ENCODE data around the gene FOXE3.
"Not testable (repeated sequence)": the region's sequence is repeated elsewhere in the genome, so short reads cannot be mapped to it uniquely, and the experiment has no call there.

Gene FOXE3

DNA sequence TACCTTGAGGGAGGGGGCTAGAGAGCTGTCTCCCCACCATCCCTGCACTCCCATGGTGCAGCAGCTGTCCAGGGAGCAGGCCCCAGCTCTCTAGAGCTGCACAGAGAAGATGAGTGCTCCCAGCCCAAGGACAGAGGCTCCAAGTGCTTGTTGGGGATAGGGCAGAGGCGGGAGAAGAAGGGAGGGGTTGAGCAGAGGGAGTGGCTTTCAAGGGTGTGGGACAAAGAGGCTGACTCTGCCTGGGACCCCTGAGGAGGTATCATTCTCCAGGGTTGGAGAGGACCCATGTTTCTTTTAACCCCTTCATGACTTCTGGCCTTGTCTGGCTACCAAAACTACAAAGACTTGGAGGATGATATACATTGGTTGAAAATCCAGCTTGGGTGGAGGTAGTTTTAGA is 36.3 kb downstream of the FOXE3 start:
- DNase-seq, result no peak

DNA sequence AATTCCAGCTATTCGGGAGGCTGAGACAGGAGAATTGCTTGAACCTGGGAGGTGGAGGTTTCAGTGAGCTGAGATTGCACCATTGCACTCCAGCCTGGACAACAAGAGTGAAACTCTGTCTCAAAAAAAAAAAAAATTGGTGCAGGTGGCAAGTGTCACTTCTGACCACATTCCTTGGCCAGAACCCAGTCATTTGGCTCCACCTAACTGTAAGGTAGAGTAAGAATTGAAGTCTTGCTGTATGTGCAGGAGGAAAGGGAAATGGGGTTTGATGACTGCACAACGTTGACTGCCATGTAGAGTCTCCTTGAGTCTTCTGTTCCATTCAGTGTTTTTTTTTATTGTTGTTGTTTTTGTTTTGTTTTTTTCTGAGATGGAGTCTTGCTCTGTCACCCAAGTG is 37.8 kb downstream of the FOXE3 start:
- not testable (repeated sequence) for DNase-seq

DNA sequence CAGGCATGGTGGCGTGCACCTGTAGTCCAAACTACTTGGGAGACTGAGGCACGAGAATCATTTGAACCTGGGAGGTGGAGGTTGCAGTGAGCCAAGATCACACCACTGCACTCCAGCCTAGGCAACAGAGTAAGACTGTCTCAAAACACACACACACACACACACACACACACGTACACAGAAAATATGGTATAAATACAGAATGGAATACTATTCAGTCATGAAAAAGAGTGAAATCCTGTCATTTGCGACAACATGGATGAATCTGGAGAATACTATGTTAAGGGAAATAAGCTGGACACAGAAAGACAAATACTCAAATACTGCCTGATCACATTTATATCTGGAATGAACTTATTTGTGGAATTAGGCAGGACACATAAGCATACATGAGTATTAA is 40.2 kb downstream of the FOXE3 start:
- DNase-seq, result no peak

DNA sequence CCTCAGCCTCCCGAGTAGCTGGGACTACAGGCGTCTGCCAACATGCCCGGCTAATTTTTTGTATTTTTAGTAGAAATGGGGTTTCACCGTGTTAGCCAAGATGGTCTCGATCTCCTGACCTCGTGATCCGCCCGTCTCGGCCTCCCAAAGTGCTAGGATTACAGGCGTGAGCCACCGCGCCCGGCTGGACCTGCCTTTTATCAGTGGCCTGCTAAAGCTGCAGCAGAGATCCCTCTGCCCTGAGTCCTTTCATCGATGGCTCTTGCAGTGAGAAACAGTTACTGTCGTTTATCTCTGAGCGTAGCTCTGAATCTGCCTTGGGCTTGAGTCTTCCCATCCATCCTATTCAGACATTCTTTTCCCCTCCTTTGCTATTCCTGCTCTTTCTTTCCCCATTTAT is 41.5 kb downstream of the FOXE3 start:
- DNase-seq, result not testable (repeated sequence)

DNA sequence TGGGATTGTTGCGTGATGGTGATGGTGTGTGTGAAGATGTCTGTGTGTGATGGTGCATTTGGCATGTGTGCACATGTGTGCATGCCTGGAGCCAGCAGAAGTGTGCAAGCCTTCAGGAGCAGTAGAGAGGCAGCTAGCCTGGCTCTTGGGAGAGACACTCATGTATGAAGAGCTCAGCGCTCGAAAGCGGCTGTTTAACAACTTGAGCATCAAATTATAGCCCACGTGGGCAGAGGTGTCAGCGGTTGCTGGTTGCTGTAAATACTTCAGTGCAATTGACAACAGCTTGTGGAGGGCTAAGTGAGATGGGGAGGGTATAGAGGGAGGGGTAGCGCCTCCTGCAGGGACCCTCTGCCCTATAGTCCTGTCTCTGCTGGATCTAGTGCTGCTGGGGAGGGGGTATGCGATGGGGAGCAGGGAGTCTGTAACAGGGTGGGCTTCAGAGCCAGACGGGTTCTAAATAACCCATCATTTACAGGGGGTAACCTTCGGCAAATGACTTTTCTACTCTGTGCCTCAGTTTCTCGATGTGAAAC is 43.2 kb downstream of the FOXE3 start:
- DNase-seq, result no peak

GRCh38 chr1:47460040-47460439 is 44.0 kb downstream of the FOXE3 start:
- no peak for DNase-seq

DNA sequence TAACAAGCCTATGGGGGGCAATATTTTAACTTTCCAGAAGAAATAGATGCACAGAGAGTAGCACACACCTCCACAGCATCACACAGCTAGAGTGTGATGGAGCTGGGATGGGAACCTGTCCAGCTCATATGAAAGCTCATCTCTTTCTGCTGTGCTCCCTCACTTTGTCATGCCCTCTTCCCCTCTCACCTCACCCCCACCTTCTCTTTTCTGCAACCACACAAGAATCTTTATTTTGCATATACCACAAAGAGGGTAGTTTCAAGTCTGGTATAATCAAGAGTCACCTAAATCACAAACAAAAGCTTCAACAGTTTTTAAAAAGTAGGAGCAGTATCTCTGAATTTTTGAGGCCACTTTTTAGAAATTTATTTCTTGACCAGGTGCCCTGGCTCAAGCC is 44.4 kb downstream of the FOXE3 start:
- DNase-seq, result no peak

- DNase-seq, result no peak
These were observed 49.5 kb downstream of the FOXE3 start for GRCh38 chr1:47465605-47466004.
